K562 (cell line): Measurements from ENCODE around the gene PHF14. TPM values are rescaled to one million over a fixed set of nuclear protein-coding genes. Genes with fewer than 3 reads are reported as not detected.

ENCODE experiments used
- ATAC-seq: fragments of 200-7000 bp; cut with Tn5 transposase; 3 replicates; pipeline ENCODE4 v1.9.1; 2020; ENCODE audit warnings: moderate library complexity
- BruUV-seq: library from RNA; stranded (reverse); fragments of 400-500 nt; replicated peaks from 2 replicates; lab custom pipeline; 2021; lab: Mats Ljungman, UMichigan
- CTCF ChIA-PET: fragments of 300-600 bp; formaldehyde crosslinking; extraction: SDS; loops from one replicate; lab custom pipeline; 2021; ENCODE audit warnings: low intra/inter-chr PET ratio; lab: Yijun Ruan, JAX
- POLR2A ChIA-PET: fragments of 300-600, 350-650 bp; sonication (Branson Sonifier 250); formaldehyde crosslinking; extraction: SDS; loops from one replicate; lab custom pipeline; 2021; ENCODE audit warnings: antibody characterized with exemption, inconsistent platforms; lab: Yijun Ruan, JAX
- DNase-seq, 4 experiments: peaks; one replicate each; pipeline versions ENCODE4 v3.0.0 to v3.0.0-alpha.2; 2011 to 2018; ENCODE audit warnings: low spot score in 3 of 4, mixed read lengths in 3 of 4; ENCODE audit errors: extremely low read depth in 1 of 4
- FAIRE-seq: peaks from 2 replicates; lab custom pipeline; 2011; peaks lifted over from hg19 to GRCh38; lab: Jason Lieb, UNC
- H2AFZ ChIP-seq: 2 replicates; pipeline ENCODE4 v1.6.0; 2011; ENCODE audit warnings: low read depth, low read length, control low read depth, inconsistent platforms
- H3K27ac ChIP-seq: fragments of 200-600 bp; 3 replicates; pipeline ENCODE4 v1.8.0; 2011; ENCODE audit warnings: low read depth, mild to moderate bottlenecking, control low read depth, inconsistent platforms, low read length, moderate library complexity, mixed read lengths; ENCODE audit errors: extremely low read depth
- H3K27me3 ChIP-seq, 2 experiments: fragments of 300-600 bp in 1 of 2; 2 replicates in 1 of 2; 3 replicates in 1 of 2; pipeline versions ENCODE4 v1.6.0 to v1.8.0; 2011; ENCODE audit warnings: inconsistent platforms in 2 of 2, low read length in 2 of 2, mild to moderate bottlenecking in 1 of 2, mixed read lengths in 1 of 2, moderate library complexity in 1 of 2; ENCODE audit not compliant: control insufficient read depth in 2 of 2, insufficient read depth in 2 of 2
- H3K36me3 ChIP-seq: fragments of 300-600 bp; 3 replicates; pipeline ENCODE4 v1.8.0; 2011; ENCODE audit warnings: mild to moderate bottlenecking, low read length, inconsistent platforms; ENCODE audit not compliant: control insufficient read depth, insufficient read depth
- H3K4me1 ChIP-seq, 2 experiments: fragments of 200-600 bp in 1 of 2; replicated peaks in 1 of 2; 2 replicates in 1 of 2; 3 replicates in 1 of 2; pipeline versions ENCODE4 v1.5.1 to v1.8.0; 2011; ENCODE audit warnings: inconsistent platforms in 2 of 2, low read length in 2 of 2, mild to moderate bottlenecking in 1 of 2, mixed read lengths in 1 of 2, moderate library complexity in 1 of 2; ENCODE audit not compliant: control insufficient read depth in 2 of 2, insufficient read depth in 2 of 2
- H3K4me2 ChIP-seq: 2 replicates; pipeline ENCODE4 v1.6.1; 2011; ENCODE audit warnings: low read length, control low read depth, inconsistent platforms, mixed read lengths; ENCODE audit not compliant: insufficient read depth
- H3K4me3 ChIP-seq: fragments of 200-600 bp; sonication (generic), shearing (Covaris generic); 2 replicates; pipeline ENCODE4 v1.5.1; 2016; ENCODE audit warnings: control low read depth, inconsistent platforms
- H3K79me2 ChIP-seq: fragments of 200-600 bp; 3 replicates; pipeline ENCODE4 v1.8.0; 2011; ENCODE audit warnings: low read length, inconsistent platforms; ENCODE audit not compliant: control insufficient read depth, insufficient read depth
- H3K9ac ChIP-seq, 2 experiments: 2 replicates each; pipeline versions ENCODE4 v1.6.0 to v1.6.1; 2011; ENCODE audit warnings: low read depth in 2 of 2, low read length in 2 of 2, control low read depth in 1 of 2, inconsistent platforms in 1 of 2, mild to moderate bottlenecking in 1 of 2, mixed read lengths in 1 of 2; ENCODE audit not compliant: insufficient read depth in 1 of 2
- H3K9me1 ChIP-seq: one replicate; pipeline ENCODE4 v1.6.0; 2011; ENCODE audit warnings: inconsistent platforms, mild to moderate bottlenecking, low read length, moderate library complexity; ENCODE audit not compliant: control insufficient read depth, insufficient read depth
- H3K9me3 ChIP-seq: replicated peaks from 2 replicates; pipeline ENCODE4 v1.5.1; 2011; ENCODE audit warnings: low read depth, low read length, inconsistent platforms; ENCODE audit not compliant: control insufficient read depth, insufficient read depth
- H4K20me1 ChIP-seq: replicated peaks from 2 replicates; pipeline ENCODE4 v1.6.1; 2011; ENCODE audit warnings: low read length, inconsistent platforms, mixed read lengths; ENCODE audit not compliant: control insufficient read depth, insufficient read depth
- CBFB ChIP-seq: sonication (generic); formaldehyde crosslinking; IDR thresholded peaks from 2 replicates; pipeline ENCODE4 v1.4.0; 2020; ENCODE audit warnings: mild to moderate bottlenecking, missing genetic modification reagents
- DDX20 ChIP-seq: fragments of 450-650 bp; IDR thresholded peaks from 2 replicates; pipeline ENCODE4 v1.6.1; 2016; ENCODE audit warnings: missing genetic modification characterization, low read depth, mild to moderate bottlenecking, missing compliant biosample characterization, moderate library complexity
- GATAD2A ChIP-seq: fragments of 450-650 bp; IDR thresholded peaks from 2 replicates; pipeline ENCODE4 v1.6.1; 2017
- KLF6 ChIP-seq: fragments of 250-450 bp; sonication (Bioruptor Pico); IDR thresholded peaks from 2 replicates; pipeline ENCODE4 v1.4.0; 2020; ENCODE audit warnings: mild to moderate bottlenecking, moderate library complexity, borderline replicate concordance
- MBD2 ChIP-seq: sonication (generic); IDR thresholded peaks from 2 replicates; pipeline ENCODE4 v1.6.1; 2016; ENCODE audit warnings: low read depth, borderline replicate concordance
- NBN ChIP-seq: fragments of 450-650 bp; IDR thresholded peaks from 2 replicates; pipeline ENCODE4 v1.6.1; 2016; ENCODE audit warnings: low read depth, mild to moderate bottlenecking
- NFIC ChIP-seq: fragments of 450-650 bp; IDR thresholded peaks from 2 replicates; pipeline ENCODE4 v1.6.1; 2017; ENCODE audit warnings: mild to moderate bottlenecking, inconsistent platforms
- NFXL1 ChIP-seq: fragments of 450-650 bp; formaldehyde crosslinking; IDR thresholded peaks from 2 replicates; pipeline ENCODE4 v1.4.0; 2021; ENCODE audit warnings: mild to moderate bottlenecking
- PHTF2 ChIP-seq: fragments of 250-450 bp; sonication (Bioruptor Pico); IDR thresholded peaks from 2 replicates; pipeline ENCODE4 v1.5.0; 2021; ENCODE audit warnings: mild to moderate bottlenecking
- SAP30 ChIP-seq: fragments of 200-600 bp; sonication (generic); IDR thresholded peaks from 2 replicates; pipeline ENCODE4 v1.6.1; 2012; ENCODE audit warnings: borderline replicate concordance, low read depth, mild to moderate bottlenecking, moderate library complexity, low read length, control low read depth, inconsistent platforms; ENCODE audit not compliant: insufficient read depth, poor library complexity, severe bottlenecking
- TBL1XR1 ChIP-seq, 2 experiments: IDR thresholded peaks; 2 replicates each; pipeline ENCODE4 v1.6.1; 2012; ENCODE audit warnings: improper control_type of control experiment in 2 of 2, low read length in 2 of 2, mild to moderate bottlenecking in 1 of 2
- ZNF121 ChIP-seq: sonication (generic); formaldehyde crosslinking; conservative IDR thresholded peaks from 2 replicates; pipeline ENCODE4 v1.8.0; 2022; ENCODE audit warnings: missing genetic modification reagents
- ZNF384 ChIP-seq: IDR thresholded peaks from 2 replicates; pipeline ENCODE4 v1.6.1; 2012; ENCODE audit warnings: low read depth, low read length, improper control_type of control experiment
- WGBS: fragments of 100-300 bp; shearing (Covaris generic); methylation state at CpG from one replicate; pipeline ENCODE4 v1.1.6; 2016; ENCODE audit warnings: low coverage, mixed read lengths; ENCODE audit not compliant: insufficient coverage; ENCODE audit errors: missing lambda C conversion rate; 5-methylcytosine and 5-hydroxymethylcytosine counted together
- in situ Hi-C: fragments of 300-500 bp; cut with MboI; formaldehyde crosslinking; loops from 4 replicates; pipeline ENCODE4 v1.15.0; 2018; ENCODE audit warnings: inconsistent platforms, mixed read lengths
- intact Hi-C: fragments of 100-400 bp; cut with micrococcal nuclease; formaldehyde crosslinking; loops from 2 replicates; pipeline ENCODE4 v1.14.2; 2022
- polyA plus RNA-seq, 8 experiments: library from polyadenylated mRNA; depleted of rRNA in 4 of 8; stranded (reverse) in 5 of 8; unstranded in 3 of 8; fragments of >200 nt; fragmentation: Nextera tagmentation in 2 of 8; fragmentation: Illumina TruSeq in 1 of 8; extraction: Ambion mirVana in 2 of 8; extraction: Trizol in 1 of 8; gene quantifications; 2 replicates each; pipeline versions ENCODE4 v1.2.1 to v1.2.3, GENCODE V29; 2011 to 2014; ENCODE audit warnings: inconsistent platforms in 1 of 8, missing spikeins in 1 of 8
- total RNA-seq, 7 experiments: library from RNA; depleted of rRNA in 6 of 7; stranded (reverse); fragments of >200 nt in 6 of 7; fragmentation: Illumina TruSeq in 2 of 7; extraction: Trizol in 2 of 7; gene quantifications; 2 replicates each; pipeline versions ENCODE4 v1.2.1 to v1.2.3, GENCODE V29; 2011 to 2021; ENCODE audit warnings: low replicate concordance in 1 of 7
- TF ChIP-seq, protein P1 (sequence below): fragments of 450-650 bp; formaldehyde crosslinking; IDR thresholded peaks from 2 replicates; pipeline ENCODE4 v1.4.0; 2022; ENCODE audit warnings: missing genetic modification characterization

Gene PHF14
- total and polyA plus RNA-seq, 9 of the 15 experiments (the other 6 are each of a cell fraction or from before 2014, with no cell fraction given) = 27.5 to 67.6 (median 41.4) TPM

DNA sequence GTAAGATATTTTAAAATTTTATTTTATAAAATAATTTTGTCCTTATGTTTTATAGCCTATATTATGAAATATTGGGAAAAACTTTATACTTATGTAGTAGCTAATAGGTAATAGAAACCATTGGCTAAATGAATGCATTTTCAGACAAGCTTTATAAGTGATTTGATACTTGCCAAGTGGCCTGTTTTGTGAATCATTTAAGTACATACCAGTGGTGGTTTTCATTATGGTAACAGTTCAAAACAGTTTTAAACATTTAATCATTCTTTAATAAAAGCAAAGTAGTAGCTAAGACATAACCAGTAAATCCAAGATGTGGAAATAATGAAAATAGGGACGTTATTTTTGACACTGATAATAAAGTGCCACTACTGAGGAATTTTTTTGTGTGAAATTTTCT lies 182.2 kb downstream of the PHF14 start:
- no peak overlapping the region for H3K4me3 ChIP-seq
- intact Hi-C loops = no loop called here
- H3K4me2 ChIP-seq = no peak overlapping the region
- H4K20me1 ChIP-seq = no peaks in the 10 kb centered on the region
- in situ Hi-C loops = no loop called here
- no peak for TF ChIP-seq NBN
- no peak for TF ChIP-seq NFXL1 (CRISPR knock-in tag)
- TF ChIP-seq TBL1XR1 (IDR thresholded peaks at IDR 0.05; ENCODE audit: low read length in 2 of 2) = no peak
- TF ChIP-seq, protein P1, sequence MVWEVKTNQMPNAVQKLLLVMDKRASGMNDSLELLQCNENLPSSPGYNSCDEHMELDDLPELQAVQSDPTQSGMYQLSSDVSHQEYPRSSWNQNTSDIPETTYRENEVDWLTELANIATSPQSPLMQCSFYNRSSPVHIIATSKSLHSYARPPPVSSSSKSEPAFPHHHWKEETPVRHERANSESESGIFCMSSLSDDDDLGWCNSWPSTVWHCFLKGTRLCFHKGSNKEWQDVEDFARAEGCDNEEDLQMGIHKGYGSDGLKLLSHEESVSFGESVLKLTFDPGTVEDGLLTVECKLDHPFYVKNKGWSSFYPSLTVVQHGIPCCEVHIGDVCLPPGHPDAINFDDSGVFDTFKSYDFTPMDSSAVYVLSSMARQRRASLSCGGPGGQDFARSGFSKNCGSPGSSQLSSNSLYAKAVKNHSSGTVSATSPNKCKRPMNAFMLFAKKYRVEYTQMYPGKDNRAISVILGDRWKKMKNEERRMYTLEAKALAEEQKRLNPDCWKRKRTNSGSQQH (CRISPR knock-in tag) = no peak
- no peak for TF ChIP-seq MBD2
- TF ChIP-seq PHTF2 (CRISPR knock-in tag) = no peak
- TF ChIP-seq NFIC = no peak
- no peak for TF ChIP-seq GATAD2A
- TF ChIP-seq ZNF384 = no peak
- no peak for TF ChIP-seq DDX20 (tag)
- TF ChIP-seq ZNF121 (CRISPR knock-in tag) = no peak
- TF ChIP-seq SAP30 = no peak
- TF ChIP-seq CBFB (CRISPR knock-in tag) = no peak
- no peak for TF ChIP-seq KLF6 (CRISPR knock-in tag)
- WGBS = 60% methylated on average over 1 of the region's 1 CpG
- H3K79me2 ChIP-seq = no peaks in the 10 kb centered on the region
- ATAC-seq = no peak
- H3K9ac ChIP-seq = no peak overlapping the region
- H2AFZ ChIP-seq = no peak overlapping the region
- DNase-seq = no peak
- no peaks in the 10 kb centered on the region for H3K9me3 ChIP-seq
- H3K36me3 ChIP-seq = no peaks in the 10 kb centered on the region
- POLR2A ChIA-PET = no interaction called here
- H3K27me3 ChIP-seq = no peaks in the 10 kb centered on the region
- H3K9me1 ChIP-seq = no peaks in the 10 kb centered on the region
- no peaks in the 10 kb centered on the region for H3K4me1 ChIP-seq
- CTCF ChIA-PET = no interaction called here
- FAIRE-seq = no peak
- BruUV-seq = no TSS peak
- H3K27ac ChIP-seq = no peak overlapping the region
